Nephron progenitor cell (in vitro differentiated cells): ENCODE results near the gene RBBP5.

ENCODE experiments used
- DNase-seq: peaks from one replicate; pipeline ENCODE4 v3.0.0; 2021
- H3K27ac Mint-ChIP-seq: 2 replicates; pipeline ENCODE4 v1.8.0; 2021; ENCODE audit warnings: mild to moderate bottlenecking, moderate library complexity, mixed read lengths
- H3K27me3 Mint-ChIP-seq: 2 replicates; pipeline ENCODE4 v1.8.0; 2021; ENCODE audit warnings: mild to moderate bottlenecking, low read depth, mixed read lengths; ENCODE audit not compliant: poor library complexity
- H3K36me3 Mint-ChIP-seq: 2 replicates; pipeline ENCODE4 v1.8.0; 2021; ENCODE audit warnings: low read depth, mixed read lengths
- H3K4me1 Mint-ChIP-seq: 2 replicates; pipeline ENCODE4 v1.8.0; 2021; ENCODE audit warnings: mixed read lengths
- H3K4me3 Mint-ChIP-seq: 2 replicates; pipeline ENCODE4 v1.8.0; 2021; ENCODE audit warnings: mild to moderate bottlenecking, moderate library complexity, mixed read lengths
- H3K9me3 Mint-ChIP-seq: 2 replicates; pipeline ENCODE4 v1.8.0; 2021; ENCODE audit warnings: mild to moderate bottlenecking, moderate library complexity, mixed read lengths
- TF ChIP-seq, protein P1 (sequence below): fragments of 200-600 bp; sonication (generic); IDR thresholded peaks from 2 replicates; pipeline ENCODE4 v1.5.0; 2021; ENCODE audit warnings: antibody characterized with exemption

The RBBP5 gene

GRCh38 chr1:205088341-205088740, 33.4 kb downstream of the RBBP5 start:
- H3K27ac Mint-ChIP-seq: no peak overlapping the region
- TF ChIP-seq, protein P1, sequence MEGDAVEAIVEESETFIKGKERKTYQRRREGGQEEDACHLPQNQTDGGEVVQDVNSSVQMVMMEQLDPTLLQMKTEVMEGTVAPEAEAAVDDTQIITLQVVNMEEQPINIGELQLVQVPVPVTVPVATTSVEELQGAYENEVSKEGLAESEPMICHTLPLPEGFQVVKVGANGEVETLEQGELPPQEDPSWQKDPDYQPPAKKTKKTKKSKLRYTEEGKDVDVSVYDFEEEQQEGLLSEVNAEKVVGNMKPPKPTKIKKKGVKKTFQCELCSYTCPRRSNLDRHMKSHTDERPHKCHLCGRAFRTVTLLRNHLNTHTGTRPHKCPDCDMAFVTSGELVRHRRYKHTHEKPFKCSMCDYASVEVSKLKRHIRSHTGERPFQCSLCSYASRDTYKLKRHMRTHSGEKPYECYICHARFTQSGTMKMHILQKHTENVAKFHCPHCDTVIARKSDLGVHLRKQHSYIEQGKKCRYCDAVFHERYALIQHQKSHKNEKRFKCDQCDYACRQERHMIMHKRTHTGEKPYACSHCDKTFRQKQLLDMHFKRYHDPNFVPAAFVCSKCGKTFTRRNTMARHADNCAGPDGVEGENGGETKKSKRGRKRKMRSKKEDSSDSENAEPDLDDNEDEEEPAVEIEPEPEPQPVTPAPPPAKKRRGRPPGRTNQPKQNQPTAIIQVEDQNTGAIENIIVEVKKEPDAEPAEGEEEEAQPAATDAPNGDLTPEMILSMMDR: no peak
- H3K36me3 Mint-ChIP-seq: peaks cover 78% of the 10 kb centered on the region
- H3K9me3 Mint-ChIP-seq: no peaks in the 10 kb centered on the region
- no peaks in the 10 kb centered on the region for H3K27me3 Mint-ChIP-seq
- H3K4me1 Mint-ChIP-seq: peaks cover 8% of the 10 kb centered on the region
- DNase-seq: no peak
- no peak overlapping the region for H3K4me3 Mint-ChIP-seq

DNA sequence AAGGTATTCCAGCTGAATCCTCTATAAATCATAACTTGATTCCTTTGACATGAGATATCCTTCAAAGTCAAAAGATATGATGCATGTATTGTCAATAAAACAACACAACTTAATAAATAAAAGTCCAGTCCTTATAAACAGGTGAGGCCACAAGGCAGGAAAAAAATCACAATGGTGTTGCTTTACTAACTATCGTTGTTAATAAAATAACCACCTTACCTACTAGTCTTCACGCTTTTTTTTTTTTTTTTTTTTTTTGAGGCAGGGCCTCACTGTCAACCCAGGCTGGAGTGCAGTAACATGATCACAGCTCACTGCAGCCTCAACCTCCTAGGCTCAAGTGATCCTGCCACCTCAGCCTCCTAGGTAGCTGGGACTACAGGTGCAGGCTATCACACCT, 37.4 kb downstream of the RBBP5 start, which contains the start of gene TMEM81:
TMEM81 (minus strand) TSS at position 101 of the 400 bp plus-strand sequence. CDS start 140 bp downstream, outside the sequence.
- H3K27me3 Mint-ChIP-seq: peaks cover 4% of the 10 kb centered on the region
- no peaks in the 10 kb centered on the region for H3K4me1 Mint-ChIP-seq
- H3K36me3 Mint-ChIP-seq: peaks cover 54% of the 10 kb centered on the region
- H3K27ac Mint-ChIP-seq: no peak within 1 kb of the TSS
- H3K4me3 Mint-ChIP-seq: no peak within 1 kb of the TSS
- TF ChIP-seq, protein P1: no peak
- DNase-seq: no peak
- H3K9me3 Mint-ChIP-seq: no peaks in the 10 kb centered on the region

DNA sequence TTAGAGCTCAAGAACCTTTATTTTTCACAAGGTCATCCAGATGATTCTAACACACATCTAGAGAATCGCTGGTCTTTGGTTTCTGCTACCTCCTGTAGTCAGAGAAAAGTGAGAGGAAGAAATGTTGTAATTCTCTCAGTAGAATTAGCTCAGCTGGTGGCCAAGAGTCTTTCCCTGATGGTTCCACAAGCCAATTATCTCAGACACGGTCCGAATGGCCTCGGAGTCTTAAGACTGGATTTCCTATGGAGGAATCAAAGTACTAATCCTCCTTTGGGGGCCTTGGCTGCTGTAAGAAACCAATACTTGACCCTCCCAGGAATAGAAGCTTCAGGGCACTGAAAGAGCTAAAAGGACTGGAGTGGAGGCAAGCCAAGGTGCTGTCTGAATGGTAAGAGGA, 39.3 kb downstream of the RBBP5 start:
- H3K9me3 Mint-ChIP-seq: no peaks in the 10 kb centered on the region
- no peaks in the 10 kb centered on the region for H3K4me1 Mint-ChIP-seq
- peaks cover 35% of the 10 kb centered on the region for H3K36me3 Mint-ChIP-seq
- peaks cover 4% of the 10 kb centered on the region for H3K27me3 Mint-ChIP-seq
- no peak overlapping the region for H3K4me3 Mint-ChIP-seq
- no peak overlapping the region for H3K27ac Mint-ChIP-seq
- DNase-seq: no peak
- TF ChIP-seq, protein P1: no peak

- TF ChIP-seq, protein P1: no peak
- H3K4me1 Mint-ChIP-seq: no peaks in the 10 kb centered on the region
- no peaks in the 10 kb centered on the region for H3K36me3 Mint-ChIP-seq
- no peak overlapping the region for H3K4me3 Mint-ChIP-seq
- no peaks in the 10 kb centered on the region for H3K9me3 Mint-ChIP-seq
- no peak for DNase-seq
- no peak overlapping the region for H3K27ac Mint-ChIP-seq
- peaks cover 13% of the 10 kb centered on the region for H3K27me3 Mint-ChIP-seq
Measured at GRCh38 chr1:205077934-205078311, 43.9 kb downstream of the RBBP5 start.

DNA sequence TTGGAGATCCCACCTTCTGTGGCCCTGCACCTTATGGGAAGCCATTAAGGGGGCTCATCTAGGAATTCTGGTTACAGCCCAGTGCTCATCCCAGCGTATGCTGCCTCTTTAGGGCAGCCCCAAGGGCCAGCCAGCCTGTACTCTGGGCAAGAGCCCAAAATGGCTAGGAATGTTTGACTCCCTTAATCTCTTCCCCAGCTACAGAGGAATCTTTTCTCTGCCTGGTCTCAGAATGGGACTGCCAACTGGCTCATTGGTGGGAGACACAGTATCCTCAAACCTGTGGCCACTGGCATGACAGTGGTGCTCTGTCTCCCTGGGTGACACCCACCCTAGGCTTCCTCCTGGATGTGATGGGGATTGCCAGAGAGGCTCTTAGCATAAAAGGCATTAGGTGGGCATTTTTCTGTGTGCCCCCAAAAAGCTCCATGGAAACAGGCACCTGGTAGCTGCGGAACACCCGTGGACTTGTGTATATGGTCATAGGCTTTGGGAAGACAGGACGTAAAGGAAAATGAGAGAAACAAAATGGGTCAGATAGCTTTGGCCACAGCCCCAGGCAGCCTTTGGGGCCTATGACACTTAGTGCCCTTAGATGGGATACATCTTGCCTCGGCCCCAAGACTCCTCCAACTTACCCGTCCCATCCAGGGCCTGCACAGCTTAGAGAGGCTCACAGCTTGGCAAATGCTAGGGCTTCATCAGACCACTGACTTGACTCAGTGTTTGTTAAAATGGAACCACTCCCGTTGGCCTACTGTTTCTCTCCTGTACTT, 44.4 kb downstream of the RBBP5 start:
- peaks cover 13% of the 10 kb centered on the region for H3K27me3 Mint-ChIP-seq
- no peak for DNase-seq
- no peak overlapping the region for H3K27ac Mint-ChIP-seq
- TF ChIP-seq, protein P1: no peak
- H3K4me3 Mint-ChIP-seq: no peak overlapping the region
- H3K4me1 Mint-ChIP-seq: no peaks in the 10 kb centered on the region
- no peaks in the 10 kb centered on the region for H3K9me3 Mint-ChIP-seq
- H3K36me3 Mint-ChIP-seq: no peaks in the 10 kb centered on the region

DNA sequence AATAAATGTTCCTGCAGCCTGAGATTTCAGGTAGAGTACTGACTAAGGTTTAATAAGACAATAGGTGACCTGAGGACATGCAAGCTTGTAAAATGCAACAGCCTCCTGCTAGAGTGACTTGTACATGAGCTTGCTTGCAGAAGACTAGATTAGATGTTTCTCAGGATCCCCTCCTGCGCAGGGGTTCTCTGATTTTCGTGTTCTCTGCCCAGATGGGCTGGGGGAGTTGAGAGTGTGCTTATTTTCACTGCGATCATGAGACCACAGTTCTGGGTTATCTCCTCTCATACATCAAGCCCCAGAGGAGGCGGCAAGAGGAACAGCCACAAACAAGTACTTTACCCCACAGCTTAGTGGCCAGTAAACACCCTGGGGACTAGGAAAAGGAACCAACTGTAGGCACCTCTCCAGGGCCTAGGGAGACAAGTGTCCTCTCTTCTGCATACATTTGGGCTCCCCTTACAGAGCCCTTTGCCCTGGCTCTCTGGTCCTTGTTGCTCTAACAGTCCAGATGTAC, 45.5 kb downstream of the RBBP5 start:
- Mint-ChIP-seq H3K36me3 (no peaks in the 10 kb centered on the region), H3K27me3 (peaks cover 13% of the 10 kb centered on the region), H3K27ac (no peak overlapping the region), H3K9me3 (no peaks in the 10 kb centered on the region), H3K4me3 (no peak overlapping the region), H3K4me1 (no peaks in the 10 kb centered on the region)
- no peak for DNase-seq
- TF ChIP-seq, protein P1: no peak
